Kidney capillary endothelial cell (primary cell): ENCODE results near the gene ACIN1.

Experiments used
- DNase-seq: peaks from one replicate; pipeline ENCODE4 v3.0.0-alpha.2; 2018; ENCODE audit warnings: low spot score

Gene ACIN1

DNA sequence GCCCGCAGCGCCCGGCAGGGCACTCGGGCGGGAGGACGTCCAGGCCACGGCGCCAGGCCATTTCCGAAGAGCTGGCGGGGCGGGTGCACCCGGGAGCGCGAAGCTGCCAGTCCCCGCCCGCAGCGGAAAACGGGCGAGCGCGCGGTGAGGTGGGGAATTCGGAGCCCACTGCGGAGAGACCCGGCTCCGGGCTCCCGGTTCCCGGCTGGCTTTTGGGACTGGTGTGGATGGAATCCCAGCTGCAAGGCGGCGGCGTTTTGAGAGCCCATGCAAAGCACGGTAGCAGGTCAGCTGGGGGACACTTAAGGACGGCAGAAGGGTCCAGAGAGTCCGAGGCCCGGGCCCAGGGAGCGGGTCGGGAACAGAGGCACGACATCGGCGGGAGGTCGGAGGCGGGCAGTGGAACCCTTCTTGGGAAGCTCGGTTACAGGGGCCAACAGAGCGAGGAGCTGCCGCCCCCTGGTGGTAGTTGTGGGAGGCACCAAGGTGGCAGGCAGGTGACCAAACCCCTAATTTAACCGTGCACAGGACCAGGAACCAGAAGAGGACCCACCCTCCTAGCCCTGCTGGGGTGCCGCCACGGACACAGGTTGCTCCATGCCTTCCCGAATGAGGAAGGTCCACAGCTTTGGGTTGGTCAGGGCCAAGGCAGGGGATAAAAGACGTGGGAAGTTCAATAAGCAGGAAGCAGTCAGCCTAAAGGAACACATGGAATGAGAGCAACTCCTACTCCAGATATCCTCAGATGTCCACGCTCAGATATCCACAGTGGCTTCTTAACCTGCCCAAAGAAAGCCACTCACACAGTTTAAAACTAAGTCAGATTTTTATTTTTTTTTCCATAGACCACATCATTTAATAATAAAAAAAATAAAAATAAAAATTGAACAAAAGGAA, 36.9 kb downstream of the ACIN1 start:
- DNase-seq, result no peak

DNA sequence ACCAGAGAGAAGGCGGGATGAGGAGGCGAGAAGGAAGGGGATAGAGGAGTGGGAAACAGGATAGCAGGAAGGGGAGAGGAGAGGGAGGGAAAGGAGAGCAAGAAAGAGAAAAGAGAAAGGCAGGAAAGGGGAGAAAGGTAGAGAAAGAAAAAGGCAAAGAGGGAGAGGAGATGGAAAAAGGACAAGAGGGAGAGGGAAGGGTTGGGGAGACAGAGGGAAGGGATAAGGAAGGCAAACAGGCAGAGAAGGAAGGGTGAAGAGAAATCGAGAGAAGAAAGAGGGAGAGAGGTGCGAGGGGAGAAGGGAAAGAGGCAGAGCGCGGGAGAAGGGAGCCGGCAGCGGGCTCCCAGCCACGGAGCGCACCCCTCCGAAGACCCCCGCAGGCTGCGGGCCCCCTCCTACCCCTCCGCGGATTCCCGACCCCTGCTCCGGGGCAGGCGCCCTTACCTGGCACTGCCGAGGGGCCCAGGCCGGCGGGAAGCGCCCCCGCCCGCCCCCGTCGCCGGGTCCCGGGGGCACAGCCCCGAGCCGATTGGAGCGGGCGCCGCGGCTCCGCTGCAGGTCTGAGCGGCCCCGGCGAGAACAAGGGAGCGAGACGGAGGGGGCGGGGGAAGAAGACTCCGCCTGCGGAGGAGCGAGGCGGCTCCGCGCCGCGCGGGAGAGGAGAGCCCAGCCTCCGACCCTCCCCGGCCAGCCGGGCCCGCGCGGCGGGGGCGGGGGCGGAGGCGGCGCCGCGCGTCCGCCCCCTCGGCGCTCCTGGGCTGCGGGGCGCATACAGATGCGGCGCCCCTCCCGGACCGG, 37.8 kb downstream of the ACIN1 start, which contains the start of gene CDH24:
TSS of gene CDH24 (minus strand) at position 565 of the 801 bp plus-strand sequence. CDS start 1,787 bp downstream, outside the sequence.
- DNase-seq, result no peak

DNA sequence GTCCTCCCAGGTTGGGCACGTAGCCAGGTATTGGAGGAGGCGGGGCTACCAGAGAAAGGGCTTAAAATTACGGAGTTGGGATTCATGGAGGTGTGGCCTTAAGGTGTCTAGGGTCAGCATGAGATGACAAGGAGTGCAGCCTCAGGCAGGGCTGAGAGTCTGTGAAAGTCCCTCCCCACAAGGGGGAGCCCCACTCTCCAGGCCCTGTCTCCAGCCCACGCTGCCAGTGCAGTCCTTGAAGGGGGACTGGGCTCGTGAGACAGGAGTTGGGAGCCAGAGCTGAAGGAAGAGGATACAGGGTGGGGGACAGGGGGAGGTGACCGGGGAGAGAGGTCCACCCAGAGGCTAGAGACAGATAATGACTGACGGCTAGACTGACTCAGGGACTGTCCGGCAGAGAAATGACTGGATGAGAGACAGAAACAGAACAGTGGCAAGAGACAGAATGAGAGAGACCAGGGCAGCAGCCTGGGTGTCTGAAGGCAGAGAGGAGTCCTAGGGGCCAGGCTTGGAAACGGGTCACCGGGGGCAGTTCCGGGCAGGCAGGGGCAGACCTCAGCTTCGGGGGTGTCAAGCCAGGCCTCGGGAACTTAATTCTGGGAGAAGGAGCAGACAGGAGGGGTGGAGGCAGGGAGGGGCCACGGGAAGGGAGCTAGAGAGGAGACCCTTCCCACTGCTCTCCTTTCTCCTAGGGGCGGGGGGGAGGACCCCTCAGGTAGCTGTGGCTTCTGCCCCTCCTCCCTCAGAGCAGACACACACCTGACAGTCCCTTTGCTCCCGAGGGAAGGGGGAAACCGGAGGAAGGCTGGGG, 38.6 kb downstream of the ACIN1 start:
- no peak for DNase-seq

GRCh38 chr14:23055621-23056144, 39.3 kb downstream of the ACIN1 start:
- DNase-seq, result no peak

DNA sequence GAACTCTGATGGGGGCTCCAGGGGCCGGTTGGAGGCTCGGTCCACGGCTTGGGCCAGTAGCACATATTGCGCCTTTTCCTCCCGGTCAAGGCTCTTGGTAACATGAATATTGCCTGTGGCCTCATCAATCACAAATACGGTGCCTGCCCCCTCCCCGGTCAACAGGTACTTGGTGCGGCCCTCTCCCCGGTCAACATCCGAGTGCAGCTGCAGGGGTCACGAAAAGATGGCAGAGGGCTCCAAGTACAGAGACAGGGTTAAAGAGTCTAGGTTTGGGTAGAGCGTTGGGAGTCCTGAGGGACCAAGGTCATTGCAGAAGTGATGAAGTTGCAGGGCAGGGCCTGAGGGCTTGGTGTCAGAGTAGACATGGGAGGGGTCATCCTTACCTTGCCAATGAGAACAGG, 39.8 kb downstream of the ACIN1 start:
- no peak for DNase-seq

- no peak for DNase-seq
Observed at GRCh38 chr14:23054000-23054811, 40.7 kb downstream of the ACIN1 start.

DNA sequence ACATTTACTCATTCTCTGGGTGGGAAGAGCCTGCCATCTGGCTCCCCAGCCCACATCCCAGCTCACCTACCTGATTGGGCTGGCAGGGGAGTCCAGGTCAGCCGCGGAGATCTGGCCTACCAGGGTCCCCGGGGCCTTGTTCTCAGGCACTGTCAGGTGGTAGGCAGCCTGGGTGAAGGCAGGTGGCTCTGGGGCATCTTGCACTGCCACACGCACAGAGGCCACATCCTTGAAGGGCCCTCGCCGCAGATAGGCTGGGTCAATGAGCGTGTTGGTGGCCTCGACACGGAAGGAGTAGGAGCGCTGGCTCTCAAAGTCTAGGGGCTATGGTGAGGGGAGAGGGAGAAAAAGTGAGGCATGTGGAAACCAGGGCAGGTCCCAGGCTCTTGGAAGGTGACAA, 41.5 kb downstream of the ACIN1 start:
- no peak for DNase-seq

- no peak for DNase-seq
Observed at GRCh38 chr14:23052671-23053070, 42.3 kb downstream of the ACIN1 start.

- no peak for DNase-seq
Observed at GRCh38 chr14:23052182-23052623, 42.7 kb downstream of the ACIN1 start.

DNA sequence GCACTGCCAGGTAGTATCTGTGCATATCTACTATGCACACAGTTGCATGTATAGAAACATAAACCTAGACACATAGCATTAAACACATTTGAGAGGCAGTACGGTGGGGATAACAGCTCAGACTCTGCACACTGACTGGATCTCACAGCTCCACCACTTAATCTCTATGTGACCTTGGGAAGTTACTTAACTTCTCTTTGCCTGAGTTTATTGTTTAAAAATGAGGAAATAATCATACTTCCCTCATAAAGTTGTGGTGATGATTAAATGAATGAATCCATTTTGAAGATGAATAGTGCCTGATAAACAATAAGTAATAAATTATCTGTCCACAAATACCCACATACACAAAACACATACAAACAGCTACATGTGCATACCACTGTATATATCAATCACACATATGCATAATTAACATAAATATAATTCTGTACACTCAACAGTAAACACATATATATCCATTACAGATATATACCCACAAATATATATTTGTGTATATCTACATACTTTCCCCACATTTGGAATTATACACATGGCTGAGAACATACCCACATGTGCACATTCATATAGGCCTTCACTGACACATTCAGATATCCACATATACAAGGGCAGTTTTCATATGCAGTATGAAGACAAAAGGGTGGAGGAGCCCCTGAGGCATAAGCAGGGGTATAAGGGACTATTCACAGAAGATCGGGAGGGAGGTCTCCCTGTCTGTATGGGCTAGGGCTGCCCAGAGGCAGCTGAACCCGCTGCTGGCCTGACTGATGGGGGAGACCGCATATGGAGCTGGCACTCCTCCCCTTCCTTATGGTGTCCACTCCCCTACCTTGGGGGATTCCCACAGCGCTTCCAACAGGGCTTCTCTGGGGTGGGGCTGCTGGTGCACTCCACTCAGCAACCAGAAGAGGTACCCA, 43.5 kb downstream of the ACIN1 start:
- no peak for DNase-seq

DNA sequence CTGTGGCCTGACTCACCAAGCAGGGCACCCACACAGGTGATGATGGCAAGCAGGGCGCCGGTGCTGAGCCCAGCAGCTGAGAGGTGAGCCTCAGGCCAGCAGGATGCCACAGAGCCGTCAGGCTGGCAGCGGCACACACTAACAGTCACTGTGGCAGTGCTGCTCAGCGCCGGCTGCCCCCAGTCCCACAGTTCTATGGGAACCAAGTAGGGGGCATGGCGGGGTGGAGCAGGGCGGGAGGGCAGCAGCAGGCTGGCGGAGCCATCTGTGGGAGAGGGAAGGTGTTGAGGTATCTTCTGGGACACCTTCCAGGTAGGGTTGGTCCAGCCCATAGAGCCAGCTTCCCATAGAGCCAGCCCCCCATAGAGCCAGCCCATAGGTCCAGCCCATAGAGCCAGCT, 45.9 kb downstream of the ACIN1 start:
- no peak for DNase-seq

DNA sequence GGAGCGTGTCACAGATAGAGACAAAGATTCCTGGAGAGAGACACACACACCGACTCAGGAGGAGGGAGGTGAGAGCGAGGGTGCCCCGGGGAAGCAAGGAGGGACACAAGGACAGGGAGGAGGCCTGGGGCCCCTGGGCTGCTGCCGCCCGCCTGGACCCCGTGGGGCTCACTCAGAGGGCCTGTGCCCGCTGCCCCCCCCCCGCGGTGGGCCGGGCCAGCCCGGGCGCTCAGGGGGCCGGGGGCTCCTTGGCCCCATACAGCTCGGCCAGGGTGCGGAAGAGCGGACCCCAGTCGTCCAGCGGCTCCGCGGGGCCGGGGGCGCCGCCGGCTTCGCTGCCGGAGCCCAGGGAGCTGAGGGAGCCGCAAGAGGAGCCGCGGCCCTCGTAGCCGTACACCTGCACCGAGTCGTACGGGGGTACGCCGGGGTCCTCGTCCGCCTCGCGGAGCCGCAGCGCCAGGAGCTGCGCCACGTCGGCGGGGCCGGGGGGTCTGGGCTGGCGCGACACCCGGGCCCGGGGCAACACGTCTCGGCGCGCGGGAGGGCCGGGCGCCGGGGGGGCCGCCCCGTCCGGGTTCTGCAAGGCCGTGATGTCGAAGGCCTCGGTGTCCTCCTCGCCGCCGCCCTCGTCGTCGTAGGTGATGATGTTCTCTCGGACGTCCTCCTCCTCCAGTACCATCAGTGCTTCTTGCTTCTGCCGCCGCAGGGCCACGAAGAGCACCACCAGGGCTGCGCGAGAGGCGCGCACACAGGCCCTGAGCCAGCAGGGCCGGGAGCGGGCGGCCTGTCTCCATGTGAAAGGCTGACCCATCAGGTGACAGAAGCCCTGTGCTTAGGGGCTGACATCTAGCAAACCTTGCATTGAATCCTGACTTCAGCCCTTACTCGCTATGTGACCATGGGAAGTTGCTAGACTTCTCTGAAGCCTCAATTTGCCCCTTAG, 46.9 kb downstream of the ACIN1 start:
- DNase-seq, result no peak

DNA sequence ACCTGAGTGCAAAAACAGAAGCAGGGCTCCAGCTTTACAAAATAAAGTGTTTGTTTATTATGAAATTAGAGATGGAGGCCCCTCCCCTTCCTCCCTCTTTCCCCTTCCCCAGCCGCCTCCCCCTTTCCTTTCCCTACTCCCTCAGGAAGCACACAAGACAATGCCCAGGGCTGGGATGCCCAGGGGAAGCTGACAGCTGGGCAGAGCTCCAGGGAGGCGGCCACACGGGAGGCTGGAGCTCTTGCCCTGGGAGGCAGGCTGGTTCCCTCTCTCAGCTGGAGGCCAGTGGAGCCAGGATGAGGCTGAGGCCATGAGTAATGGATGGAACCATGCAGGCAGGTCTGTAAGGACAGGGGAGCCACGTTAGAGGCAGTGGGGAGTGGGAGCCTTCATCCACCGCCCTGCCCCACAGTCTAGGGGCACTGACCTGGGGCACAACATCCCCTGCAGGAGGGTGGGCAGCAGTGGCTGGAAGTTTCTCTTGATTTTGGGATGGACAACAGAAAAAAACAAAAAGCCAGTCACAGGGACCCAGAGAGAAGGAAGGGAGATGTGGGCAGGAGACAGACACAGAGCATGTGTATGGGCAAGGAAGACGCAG, 47.8 kb downstream of the ACIN1 start:
- no peak for DNase-seq

DNA sequence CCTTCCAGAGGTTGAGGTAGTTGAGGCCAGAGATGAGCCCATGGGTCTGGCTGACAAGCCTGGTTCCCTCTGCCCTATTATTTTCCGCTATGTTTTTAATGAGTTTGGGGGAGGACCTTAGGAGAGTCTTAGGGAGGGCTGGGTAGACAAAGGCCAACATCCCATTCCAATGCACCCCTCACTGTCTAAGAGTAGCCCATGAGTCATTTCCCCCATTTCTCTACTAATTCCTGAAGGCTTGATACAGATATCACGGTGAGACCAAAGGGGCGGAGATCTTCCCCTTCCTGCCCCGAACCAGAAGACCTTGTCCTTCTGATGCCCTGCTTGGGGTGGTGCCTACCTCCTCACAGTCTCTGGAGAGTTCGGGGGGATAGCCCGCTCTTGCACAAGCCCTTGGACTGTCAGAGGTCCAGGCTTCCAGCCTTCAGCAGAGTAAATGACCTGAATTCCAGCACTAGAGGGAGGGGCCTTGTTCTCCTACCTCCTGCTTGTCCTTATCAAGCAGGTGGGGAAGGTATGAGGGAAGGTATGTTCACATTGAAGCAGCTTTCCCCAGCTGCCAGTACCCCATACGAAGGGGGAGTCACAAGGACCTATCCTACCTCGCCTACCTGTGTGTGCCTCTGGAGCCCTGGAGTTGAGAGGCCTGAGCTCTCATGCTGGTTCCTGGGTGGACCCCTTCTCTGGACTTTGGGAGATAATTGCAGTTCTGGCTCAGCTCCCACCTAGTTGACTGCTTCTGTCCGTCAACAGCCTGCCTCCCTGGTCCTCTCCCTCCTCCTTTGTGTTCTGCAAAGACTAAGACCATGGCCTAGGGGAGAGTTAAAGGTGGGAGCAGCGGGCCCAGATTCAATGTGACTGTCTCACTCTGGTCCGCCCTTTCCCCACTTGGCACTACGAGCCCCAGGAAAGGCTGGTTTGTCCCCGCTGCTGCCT, 49.2 kb downstream of the ACIN1 start:
- DNase-seq, result peak; percentile 55

- DNase-seq, result no peak
Observed at GRCh38 chr14:23044840-23045239, 50.1 kb downstream of the ACIN1 start.

DNA sequence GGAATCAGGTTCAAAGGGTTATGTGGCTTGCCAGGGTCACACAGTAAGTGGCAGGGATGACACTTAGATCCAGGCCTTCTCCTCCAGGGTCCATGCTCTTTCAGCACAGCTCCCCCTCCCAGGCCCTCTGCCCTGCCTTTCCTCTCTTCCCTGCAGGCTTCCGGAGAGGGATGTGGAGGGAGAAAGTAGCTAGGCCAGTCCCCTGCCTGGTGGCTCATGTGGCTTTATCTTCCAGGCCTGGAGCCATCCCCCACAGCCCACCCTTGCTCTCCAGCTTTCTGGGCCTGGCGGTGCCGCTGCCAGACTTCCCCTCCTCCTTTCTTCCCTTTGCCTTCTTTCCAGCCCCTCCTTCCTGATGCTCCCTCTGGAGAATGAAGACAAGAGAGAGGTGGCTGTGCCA, 51.2 kb downstream of the ACIN1 start:
- DNase-seq, result no peak

DNA sequence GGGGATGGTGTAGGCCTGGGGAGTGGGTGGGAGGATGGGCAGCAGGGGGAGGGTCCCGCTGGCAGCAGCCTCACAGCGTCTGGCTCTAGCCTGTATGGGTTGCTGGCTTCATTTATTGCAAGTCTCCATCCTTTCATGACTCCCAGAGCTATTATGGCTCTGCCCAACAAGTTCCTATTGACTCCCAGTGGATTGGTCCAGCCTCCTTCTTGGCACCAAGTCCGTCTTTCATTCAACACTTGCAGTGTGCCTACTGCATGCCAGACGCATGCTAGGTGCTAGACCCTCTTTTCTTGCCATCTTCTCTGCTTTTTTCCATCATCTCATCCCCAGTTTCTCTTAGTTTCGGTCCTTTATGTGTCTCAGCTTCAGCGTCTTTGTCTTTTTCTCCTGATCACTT, 51.8 kb downstream of the ACIN1 start:
- no peak for DNase-seq
